Activated CD8-positive, alpha-beta memory T cell treated with anti-CD3 and anti-CD28 coated beads for 1 hour (primary cell): ENCODE measurements around the gene FN3K.
"Not testable (repeated sequence)": the region's sequence is repeated elsewhere in the genome, so short reads cannot be mapped to it uniquely, and the experiment has no call there.

Experiments used
- DNase-seq, 2 donors: peaks; one replicate each; pipeline ENCODE4 v3.0.0-alpha.2; 2020; ENCODE audit warnings: low read depth in 1 of 2; ENCODE audit errors: extremely low read depth in 1 of 2

Gene FN3K

GRCh38 chr17:82772026-82772425 is 36.6 kb downstream of the FN3K start:
- DNase-seq: no peak

GRCh38 chr17:82774456-82774855 is 39.0 kb downstream of the FN3K start:
- not testable (repeated sequence) for DNase-seq

- DNase-seq: no peak
Observed at GRCh38 chr17:82775001-82775823, 39.8 kb downstream of the FN3K start.

GRCh38 chr17:82776454-82776853 is 41.0 kb downstream of the FN3K start:
- no peak for DNase-seq

DNA sequence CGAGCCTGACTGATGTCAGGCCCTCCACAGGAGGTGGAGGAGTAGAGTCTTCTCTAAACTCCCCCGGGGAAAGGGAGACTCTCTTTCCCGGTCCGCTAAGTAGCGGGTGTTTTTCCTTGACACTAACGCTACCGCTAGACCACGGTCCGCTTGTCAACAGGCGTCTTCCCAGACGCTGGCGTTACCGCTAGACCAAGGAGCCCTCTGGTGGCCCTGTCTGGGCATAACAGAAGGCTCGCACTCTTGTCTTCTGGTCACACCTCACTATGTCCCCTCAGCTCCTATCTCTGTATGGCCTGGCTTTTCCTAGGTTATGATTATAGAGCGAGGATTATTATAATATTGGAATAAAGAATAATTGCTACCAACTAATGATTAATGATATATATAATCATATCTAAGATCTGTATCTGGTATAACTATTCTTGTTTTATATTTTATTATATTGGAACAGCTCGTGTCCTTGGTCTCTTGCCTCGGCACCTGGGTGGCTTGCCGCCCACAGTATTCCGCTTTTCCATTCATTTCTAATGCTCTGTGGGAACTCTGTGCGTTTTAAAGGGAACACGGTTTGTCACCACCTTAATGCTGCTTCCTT is 42.5 kb downstream of the FN3K start:
- not testable (repeated sequence) for DNase-seq

- DNase-seq: no peak
Observed at GRCh38 chr17:82779541-82779940, 44.1 kb downstream of the FN3K start.

DNA sequence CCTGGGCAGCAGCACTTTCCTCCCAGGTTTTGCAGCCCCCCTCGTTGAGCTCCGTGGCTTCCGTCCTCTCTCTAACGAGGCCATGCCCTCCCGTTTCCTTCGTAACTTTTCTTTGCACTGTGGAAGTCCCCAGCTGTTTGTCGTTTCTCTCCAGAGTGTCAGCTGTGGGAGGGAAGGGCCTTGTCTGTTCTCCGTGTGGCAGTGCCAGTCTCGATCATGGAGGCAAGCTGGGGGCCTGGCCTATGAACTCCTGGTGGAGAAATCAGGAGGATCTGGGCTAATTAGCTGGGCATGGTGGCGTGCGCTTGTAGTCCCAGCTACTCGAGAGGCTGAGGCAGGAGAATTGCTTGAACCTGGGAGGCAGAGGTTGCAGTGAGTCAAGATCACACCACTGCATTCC is 44.8 kb downstream of the FN3K start:
- DNase-seq: no peak

DNA sequence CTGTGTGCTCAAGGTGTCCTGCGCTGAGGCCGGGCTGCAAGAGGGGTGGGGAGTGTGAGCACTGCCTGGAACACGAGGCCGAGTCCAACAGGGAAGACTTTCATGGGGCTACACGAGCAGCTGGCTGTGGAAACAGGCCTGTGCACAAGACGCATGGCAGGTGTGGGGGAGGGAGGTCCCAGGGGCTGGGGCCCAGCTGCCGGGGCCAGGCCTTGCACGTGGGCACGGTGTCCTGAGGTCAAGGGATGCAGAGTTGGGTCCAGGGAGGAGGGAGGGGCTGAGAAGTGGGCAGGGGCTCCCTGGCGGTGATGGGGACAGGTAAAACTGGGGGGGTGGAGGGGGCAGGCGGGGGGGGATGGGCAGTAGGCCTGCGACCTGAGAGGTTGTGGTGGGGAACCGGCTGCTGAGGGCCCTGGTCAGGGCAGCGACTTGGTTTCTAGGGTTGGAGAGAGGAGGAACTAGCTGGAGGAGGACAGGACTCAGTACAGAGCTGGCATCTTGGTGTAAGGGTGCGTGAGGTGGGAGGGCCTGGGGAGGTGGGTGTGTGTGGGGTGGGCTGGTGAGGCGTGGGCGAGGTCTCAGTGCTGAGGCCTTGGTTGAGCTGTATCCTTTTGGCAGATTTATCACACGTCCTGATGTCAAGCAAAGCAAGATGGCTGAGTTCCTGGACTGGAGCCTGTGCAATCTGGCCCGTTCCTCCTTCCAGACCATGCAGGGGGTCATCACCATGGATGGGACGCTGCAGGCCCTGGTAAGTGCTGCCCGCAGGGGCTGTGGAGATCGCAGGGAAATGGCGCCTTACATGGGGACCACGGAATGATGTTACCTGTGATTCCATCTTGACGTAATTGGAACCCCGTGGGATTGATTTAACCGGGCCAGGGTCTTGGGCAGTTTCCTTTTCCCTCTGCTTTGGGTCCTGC is 45.8 kb downstream of the FN3K start:
- no peak for DNase-seq

GRCh38 chr17:82781894-82782274 is 46.5 kb downstream of the FN3K start:
- DNase-seq: peak; percentile 60 to 79

DNA sequence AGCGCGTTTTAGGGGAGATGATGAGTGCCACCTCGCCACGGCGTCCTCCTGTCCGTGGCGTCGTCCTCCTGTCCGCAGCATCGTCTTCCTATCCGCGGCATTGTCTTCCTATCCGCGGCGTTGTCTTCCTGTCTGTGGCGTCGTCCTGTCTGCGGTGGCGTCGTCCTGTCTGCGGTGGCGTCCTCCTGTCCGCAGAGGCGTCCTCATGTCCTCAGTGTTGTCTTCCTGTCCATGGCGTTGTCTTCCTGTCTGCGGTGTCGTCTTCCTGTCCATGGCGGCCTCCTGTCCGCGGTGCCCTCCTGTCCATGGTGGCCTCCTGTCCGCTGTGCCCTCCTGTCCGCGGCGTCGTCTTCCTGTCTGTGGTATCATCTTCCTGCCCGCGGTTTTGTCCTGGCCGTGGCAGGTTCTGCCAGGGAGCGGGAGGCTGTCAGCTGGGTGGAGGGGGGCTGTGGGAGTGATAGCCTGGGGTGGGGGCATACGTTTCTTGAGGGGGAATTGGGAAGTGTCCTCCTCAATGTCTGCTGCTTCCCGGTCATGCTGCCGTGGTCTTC is 47.3 kb downstream of the FN3K start:
- DNase-seq: no peak

DNA sequence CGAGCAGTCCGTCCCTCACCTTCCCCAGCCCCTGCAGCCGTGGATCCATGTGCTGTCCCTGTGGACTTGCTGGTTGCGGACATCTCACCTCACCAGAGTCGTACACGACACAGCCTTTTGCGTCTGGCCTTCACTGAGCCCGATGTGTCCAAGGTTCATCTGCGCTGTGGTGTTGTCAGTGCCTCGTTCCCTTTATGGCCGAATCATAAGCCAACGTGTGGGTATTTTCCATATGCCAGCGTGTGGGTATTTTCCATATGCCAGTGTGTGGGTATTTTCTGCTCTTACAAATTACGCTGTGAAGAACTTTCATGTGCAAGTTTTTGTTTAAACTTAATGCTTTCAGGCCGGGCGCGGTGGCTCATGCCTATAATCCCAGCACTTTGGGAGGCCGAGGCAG is 48.1 kb downstream of the FN3K start:
- no peak for DNase-seq

GRCh38 chr17:82785581-82785980 is 50.2 kb downstream of the FN3K start:
- DNase-seq: not testable (repeated sequence)

DNA sequence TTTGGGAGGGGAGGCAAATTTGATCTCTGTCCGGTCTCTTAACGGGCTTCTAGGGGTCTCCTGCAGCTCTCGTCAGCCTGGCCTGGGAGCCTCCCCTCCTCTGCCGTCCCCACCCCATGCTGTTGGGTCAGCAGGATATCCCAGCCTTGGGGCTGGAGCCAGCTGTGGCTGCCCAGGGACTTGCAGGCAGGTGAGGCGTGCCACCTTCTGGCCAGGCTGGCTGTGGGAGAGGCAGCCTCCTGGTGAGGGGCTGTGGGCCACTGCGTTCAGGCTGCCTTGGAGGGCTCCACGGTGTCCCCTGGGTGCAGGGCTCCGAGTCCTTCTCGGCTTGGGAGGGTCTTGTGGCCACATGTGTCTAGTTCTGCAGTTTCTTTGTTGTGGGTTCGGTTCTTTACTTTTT is 51.0 kb downstream of the FN3K start:
- DNase-seq: no peak

DNA sequence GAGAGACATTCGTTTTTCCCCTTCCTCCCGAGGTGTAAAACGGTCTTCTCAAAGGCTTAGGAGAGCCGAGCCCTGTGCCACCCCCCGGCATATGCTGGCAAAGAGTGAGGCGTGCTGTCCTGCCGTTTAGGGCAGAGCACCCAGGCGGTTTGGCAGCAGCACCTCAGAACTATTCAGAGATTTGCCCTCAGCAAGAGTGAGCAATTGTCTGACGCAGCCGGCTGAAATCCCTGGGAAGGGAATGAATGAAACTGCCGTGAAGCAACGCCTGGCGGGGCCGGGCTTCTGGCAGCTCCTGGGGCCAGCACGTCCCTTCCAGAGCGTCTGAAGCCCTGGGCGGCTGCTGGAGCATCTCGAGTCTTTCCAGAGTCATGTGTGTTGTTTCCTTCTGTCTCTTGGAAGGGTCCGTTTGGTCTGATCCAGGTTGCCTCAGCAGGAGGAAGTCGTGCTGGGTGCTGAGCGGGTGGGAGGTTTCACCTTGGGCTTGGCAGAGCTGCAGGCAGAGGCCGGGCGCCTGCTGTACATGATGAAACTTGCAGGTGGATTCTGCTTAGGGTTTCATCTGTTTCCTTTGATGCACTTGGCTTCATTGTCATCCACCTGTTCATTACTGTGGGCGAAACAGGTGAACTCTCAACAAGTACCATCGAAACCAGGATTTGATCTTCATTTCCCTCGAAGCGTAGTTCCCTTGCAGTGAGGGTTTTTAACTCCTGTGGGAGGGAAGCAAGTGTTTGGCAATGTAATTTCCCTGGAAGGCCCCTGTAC is 51.9 kb downstream of the FN3K start:
- no peak for DNase-seq

- DNase-seq: no peak
Observed at GRCh38 chr17:82788206-82789001, 53.0 kb downstream of the FN3K start.

GRCh38 chr17:82789051-82789592 is 53.7 kb downstream of the FN3K start:
- DNase-seq: no peak

GRCh38 chr17:82789806-82790205 is 54.4 kb downstream of the FN3K start:
- no peak for DNase-seq

GRCh38 chr17:82790391-82790790 is 55.0 kb downstream of the FN3K start:
- no peak for DNase-seq

DNA sequence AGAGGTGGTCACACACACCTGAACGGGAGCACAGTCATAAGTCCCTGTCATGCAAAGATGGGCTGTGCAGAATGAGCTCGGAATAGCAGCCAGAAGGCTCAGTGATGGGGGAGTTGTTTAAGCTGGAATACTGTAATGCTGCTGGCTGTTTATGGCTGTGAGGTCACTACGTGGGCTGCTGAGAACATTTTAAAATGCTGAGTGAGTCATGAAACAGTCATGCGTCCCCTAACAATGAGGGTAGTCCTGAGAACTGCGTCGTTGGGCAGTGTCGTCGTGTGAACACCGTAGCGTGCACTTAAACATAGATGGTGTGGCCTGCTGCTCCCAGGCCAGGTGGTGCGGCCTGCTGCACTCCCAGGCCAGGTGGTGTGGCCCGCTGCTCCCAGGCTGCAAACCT is 56.1 kb downstream of the FN3K start:
- DNase-seq: no peak
